HG02798 (cell line): ENCODE measurements around the gene AMTN.
A peak's percentile ranks its signal among the peaks of the same experiment; 100 is the strongest.

ENCODE experiments used
- ATAC-seq: cut with Tn5 transposase; IDR thresholded peaks from one replicate; pipeline ENCODE4 v1.9.1; 2021; ENCODE audit warnings: mild to moderate bottlenecking; ENCODE audit not compliant: unreplicated experiment, poor library complexity

AMTN gene

GRCh38 chr4:70559211-70559830 is 41.0 kb downstream of the AMTN start:
- peak; percentile 72 for ATAC-seq

GRCh38 chr4:70559924-70560323 is 41.6 kb downstream of the AMTN start:
- ATAC-seq: no peak

DNA sequence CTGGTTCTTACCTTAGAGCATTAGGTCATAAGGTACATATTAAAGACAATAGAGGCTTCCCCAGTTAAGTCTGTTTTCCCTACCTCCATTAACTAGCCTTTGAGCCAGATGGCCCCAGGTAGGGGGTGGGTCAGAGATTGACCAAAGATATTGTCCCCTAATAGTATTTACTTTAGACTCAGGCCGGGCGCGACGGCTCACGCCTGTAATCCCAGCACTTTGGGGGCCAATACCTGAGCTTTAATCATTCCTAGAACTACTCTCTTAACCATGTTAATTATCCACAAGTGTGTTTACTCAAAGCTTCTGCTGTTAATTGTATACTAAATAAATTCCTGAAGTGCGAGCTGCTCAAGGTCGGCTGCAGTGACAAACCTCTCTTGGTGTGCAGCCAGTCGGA is 45.7 kb downstream of the AMTN start:
- no peak for ATAC-seq

- ATAC-seq: no peak
Observed at GRCh38 chr4:70570796-70571195, 52.4 kb downstream of the AMTN start.

DNA sequence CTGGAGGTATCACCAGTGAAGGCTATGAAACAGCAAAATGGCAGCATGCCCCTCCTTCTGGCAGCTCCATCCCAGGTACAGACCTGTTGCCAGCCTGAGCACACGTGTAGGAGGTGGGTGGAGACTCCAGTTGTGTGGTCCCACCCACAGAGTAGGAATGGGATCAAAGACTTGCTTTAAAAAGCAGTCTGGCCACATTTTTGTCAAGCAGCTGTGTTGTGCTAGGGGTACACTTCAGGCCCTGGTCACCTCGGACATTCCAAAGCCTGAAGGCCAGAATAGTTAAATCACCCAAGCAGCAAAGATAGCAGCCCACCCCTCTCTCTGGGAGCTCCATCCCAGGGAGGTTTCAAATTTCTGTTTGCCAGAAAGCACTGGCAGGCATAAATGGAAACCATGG is 53.4 kb downstream of the AMTN start:
- no peak for ATAC-seq

GRCh38 chr4:70575964-70576363 is 57.6 kb downstream of the AMTN start:
- ATAC-seq: no peak

DNA sequence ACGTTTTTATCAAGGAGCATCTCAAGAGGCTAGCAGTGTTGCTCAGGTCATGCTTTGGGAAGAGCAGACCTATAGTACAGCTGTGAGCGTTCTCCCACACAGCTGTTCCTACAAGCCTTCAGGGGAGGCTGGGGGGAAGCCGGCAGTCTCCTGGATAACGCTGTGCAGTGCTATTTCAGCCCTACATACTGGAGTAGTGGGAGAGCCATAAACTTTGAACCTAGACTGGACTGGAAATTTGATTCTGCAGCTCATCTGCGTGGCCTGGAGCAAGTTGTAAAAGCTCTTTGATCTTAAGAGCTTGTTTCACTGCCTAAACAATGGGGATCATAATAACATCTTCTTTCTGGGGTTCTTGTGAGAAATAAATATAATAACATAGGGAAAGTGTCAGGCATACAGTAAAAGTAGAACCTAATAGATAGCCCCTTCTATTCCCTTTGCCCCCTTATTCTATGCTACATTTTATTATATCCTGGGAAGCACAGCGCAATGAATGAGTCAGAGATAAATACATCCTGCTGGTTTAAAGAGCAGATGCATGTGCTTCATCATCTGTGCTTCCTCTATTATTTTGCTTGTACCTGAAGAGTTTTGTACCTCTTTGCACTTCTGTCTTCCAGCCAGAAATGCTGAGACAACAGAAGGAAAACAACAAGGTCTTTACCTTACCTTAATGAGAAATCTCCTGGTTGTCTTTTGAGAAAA is 59.0 kb downstream of the AMTN start:
- no peak for ATAC-seq

DNA sequence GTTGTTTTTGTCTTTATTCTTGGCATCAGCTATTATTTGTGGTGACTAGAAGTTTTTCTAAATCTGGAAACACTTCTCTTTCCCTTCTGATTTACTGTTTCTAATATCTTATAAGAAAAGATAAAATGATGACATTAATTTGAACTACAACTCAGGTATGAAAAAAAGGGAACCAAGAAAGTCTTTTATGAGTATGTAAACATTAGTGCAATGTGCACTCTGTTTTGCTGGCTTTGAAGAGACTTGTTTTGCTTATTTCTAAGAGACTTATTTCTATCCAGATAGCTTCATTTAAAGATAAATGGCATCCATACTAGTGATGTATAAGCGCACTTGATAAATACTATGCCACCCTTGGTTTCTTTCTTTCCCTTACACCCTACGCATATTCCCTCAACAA is 63.6 kb downstream of the AMTN start:
- ATAC-seq: no peak
